HG03095 (cell line): ENCODE measurements around the gene NKD2.
"Not testable (repeated sequence)": the region's sequence is repeated elsewhere in the genome, so short reads cannot be mapped to it uniquely, and the experiment has no call there.

ENCODE experiments used
- ATAC-seq: cut with Tn5 transposase; IDR thresholded peaks from one replicate; pipeline ENCODE4 v1.9.1; 2021; ENCODE audit warnings: moderate library complexity; ENCODE audit not compliant: unreplicated experiment

Gene NKD2

DNA sequence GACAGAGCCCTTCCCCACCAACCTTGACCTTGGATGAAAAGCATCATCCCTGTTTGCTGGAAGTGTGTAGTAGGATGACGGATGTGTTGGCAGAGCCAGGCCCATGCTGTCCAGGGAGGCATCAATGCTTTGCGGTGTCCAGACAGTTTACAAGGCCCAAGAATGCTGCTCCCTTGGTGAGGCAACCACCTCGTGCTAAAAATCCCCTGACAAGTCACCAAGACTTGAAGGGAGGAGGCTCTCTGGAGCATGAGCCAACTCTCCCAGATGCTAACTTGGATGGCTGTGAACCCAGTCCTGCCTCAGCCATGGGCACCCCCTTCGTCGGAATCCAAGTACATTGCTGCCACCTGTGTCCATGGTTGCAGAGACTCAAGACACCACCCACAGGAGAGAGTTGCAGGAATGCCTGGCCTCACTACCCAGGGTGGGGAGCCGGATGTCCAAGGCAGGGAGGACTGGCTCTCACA lies 9.5 kb upstream of the NKD2 start:
- ATAC-seq, result no peak

DNA sequence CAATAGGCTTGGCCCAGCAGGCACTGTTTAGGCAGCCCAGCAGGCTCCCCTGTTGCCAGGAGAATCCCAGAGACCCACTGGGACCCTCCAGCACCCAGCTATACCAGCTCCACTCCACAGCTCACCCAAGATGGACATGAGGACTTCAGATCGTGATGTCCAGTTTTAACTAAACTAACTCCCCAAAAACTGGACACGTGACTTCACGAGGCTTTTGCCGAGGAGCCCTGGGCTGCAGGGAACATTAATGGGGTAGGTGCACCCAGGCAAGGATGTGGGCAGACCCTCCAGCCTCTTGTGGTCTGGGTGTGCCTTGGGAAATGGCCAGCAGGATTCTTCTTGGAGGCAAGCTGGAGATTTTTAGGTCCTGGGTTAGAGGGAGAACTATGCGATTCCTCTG lies 8.9 kb upstream of the NKD2 start:
- ATAC-seq, result no peak

DNA sequence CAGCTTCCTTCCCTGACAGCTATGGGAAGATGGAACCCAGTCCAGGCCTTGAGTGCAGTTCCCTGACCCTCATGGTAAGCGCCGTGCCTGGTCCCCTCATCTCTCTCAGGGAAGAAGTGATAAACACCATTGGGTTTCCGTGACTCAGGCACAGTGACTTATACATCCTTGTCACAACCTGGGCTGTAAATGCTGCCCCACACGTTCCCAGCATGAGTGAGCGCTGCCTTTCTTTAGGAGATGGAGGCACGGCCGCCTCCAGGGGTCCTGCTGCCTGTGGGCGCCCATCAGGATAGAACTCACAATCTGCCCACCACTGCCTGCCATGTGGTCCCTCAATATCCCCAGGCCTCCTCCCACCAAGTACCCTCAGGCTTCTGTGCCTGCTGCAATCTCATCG lies 8.3 kb upstream of the NKD2 start:
- no peak for ATAC-seq

DNA sequence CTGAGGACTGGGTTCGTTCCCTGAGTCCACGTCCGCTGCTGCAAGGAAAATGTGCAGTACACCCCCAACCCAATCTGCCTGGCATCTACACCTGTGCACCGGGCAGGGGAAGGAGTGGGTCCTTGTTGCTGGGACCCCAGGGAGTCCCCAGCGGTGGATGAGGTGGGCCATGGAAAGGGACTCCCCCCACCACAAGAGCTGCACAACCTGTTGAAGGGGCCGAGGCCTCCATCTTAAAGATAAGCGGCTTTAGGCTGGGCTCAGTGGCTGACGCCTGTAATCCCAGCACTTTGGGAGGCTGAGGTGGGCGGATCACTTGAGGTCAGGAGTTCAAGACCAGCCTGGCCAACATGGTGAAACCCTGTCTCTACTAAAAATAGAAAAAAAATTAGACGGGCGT lies 7.8 kb upstream of the NKD2 start:
- not testable (repeated sequence) for ATAC-seq

DNA sequence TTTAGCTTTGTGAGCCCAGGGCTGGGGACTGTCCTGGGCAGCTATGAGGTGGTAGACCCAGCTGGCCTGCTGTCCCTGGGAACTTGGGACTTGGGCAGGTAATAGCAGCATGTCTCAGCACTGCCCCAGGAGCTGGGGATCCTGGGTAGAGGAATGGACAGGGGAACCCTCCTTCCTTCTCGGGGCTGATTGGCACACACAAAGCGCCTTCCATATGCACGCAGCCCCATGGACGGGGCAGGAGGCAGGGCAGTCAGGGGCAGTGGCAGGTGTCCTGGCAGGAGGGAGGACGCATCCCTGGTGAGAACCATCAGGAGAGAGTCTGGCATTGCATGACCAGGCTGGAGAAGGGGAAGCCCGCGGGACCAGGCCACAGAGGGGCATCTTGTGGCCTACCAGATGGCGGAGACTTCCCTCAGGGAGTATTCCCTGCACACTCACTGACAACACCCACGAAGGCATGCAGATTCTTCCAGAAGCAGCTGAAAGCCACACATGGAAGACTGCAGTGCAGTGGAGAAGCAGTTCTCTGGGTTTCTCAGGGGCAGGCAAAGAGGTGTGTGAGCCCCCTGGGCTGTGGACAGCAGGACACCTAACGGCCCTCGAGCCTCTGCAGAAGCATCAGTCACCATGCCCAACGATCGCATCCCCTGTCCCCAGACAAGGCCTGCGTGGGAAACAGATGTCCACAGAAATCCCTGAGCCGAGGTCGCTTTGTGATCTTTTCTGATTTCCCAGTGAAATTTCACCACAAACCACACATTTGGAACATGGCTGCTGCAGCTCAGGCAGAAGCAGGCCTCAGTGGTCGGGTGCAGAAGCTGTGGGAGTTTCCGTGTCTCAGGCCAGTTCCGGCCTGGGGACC lies 7.0 kb upstream of the NKD2 start:
- no peak for ATAC-seq

DNA sequence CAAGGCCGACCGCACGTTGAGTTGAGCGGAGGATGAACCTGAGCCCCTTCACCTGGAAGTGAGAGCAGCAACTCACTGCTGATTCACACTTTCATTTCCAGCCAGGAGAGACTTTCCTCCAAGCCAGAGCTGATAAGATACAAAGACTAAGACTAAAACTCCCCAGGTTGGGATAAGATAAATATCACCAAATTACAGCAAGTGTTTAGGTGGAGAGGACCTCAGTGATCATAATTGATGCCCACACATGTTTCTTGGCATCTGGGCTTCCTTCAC lies 6.4 kb upstream of the NKD2 start:
- ATAC-seq, result no peak

DNA sequence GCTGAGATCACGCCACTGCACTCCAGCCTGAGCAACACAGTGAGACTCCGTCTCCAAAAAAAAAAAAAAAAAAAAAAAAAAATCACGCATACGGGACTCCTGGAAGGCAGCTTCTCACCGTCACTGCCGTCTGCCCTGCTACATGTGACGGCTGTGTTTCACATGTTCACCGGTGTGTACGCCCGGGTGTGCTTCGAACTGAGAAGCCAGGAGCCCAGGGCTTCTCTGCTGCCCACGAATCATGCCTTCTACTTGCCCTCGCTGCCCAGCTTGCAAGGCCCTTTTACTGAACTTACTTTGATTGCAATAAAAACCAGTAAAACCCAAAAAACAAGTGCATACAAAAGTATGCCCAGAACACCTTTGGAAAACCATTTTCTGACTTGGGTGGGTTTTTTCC lies 5.8 kb upstream of the NKD2 start:
- ATAC-seq, result no peak

DNA sequence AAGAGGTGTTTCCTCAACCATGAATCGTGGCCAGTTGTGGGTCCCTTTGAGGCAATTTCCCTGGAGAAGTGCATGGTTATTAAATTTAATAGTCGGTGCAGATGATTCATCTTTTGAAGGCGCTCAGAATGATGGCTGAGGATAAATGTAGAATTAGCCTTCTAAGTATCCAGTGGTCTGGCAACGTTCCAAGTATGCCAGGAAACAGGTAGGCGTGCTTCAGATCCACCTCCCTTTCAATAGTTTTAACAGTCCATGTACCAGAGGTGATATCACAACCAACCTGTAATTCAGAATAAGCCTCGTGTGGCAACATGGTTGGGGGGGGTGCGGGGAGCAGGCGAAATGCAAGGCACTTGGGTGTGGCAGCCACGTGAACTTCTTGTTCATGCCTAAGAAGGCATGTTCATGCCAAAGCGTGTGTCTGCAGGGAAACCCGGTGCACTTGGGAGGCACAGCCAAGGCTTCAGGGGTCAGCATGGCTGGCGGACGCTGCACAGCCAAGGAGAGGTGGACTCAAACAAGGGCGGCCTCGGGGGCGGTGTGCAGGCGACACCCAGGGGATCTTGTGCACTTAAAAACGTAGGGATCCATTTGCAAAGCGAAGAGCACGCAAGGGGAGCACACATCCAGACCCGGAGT lies 5.2 kb upstream of the NKD2 start:
- ATAC-seq, result no peak

DNA sequence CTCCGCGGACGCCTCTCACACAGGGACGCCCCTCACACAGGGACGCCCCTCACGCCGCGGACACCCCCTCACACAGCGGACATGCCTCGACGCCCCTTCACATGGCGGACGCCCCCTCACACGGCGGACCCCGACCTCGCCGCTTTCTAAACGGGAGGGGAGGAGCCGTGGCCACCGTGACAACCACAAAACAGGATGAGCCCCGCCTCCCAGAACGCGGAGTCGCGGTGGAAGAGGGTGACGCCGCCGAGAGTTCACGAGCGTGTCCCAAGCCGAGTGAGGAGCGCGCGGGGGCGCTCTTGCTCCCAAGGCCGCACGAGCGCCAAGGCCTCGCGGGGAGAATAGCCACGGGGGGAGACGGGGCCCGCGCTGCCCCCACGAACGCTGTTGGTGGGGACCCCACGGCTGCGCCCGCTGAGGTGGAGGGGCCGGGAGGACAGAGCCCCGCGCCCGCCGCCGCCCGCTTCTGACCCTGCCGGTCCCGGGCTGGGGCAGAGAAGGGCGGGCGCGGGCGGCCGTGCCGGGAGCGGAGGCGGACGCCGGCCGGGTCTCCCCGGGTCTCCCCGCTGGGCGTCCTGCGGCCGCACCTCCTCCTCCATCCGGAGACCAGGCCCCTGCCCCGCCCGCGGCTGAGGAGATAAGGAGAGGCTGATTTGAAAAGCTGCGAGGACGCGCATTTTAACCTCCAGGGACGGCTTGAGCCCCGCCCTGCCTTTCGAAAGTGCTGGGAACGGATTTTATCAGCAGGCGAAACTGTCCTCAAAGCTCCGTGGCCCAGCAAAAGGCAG lies 3.9 kb upstream of the NKD2 start:
- no peak for ATAC-seq

DNA sequence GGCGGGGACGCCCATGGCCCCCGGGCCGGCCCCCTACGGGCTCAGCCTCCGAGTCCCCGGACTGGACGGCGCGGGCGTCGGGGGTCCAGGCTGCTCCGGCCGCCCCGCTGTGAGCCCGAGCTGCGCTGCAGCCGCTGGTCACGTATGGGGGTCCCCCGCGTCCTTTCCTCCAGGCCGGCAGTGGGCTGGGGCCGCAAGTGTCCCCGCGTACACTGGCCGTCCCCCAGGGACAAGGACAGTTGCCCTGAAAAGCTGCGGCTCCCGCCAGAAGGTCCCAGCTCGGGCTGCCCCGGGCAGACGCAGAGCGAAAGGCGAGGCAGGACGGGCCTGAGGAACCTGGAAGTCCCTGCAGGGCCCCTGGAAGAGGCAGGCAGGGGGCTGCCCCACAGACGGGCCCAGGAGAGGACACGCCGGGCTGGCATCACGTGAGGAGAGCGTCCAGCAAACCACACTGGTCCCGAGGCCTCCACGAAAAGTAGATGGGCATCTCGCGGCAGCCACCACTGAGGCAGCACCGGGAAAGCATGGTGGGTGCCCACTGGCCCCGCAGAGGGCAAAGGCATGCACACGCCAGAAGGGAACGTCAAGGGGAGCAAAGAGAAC lies 3.3 kb upstream of the NKD2 start:
- no peak for ATAC-seq

DNA sequence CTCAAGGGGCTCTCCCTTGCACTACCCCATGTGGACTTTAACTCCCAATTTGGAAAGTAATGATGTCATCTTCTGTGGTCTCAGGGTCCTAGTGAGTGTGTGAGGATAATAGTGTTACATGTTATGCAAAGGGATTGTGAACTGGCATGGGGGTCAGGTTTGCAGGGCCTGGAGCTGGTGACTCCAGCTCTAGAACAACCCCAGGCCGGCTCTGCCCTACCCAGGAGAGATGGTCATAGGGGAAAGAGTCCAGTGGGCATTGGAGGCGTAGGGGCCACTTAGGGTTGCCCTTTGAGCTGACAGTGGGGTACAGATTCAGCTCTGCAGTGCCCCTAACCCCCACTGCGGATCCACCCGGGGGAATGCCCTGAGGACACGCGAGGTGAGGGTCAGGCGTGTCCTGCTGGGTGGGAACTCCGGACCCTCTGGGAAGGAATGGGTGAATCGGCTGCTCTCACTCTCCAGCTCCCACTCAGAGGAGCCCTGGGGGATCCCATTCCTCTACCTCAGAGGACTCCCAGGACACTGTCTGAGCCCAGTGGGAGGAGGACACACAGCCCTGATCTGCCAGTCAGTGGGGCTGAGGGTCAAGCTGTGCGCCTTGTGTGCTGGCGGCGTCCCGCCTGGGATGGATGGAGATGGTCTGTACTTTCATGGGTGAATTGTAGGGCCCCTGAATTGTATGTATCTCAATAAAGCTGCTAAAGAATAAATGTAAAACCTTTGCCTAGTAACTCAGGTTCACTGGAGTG lies 2.5 kb upstream of the NKD2 start:
- no peak for ATAC-seq

DNA sequence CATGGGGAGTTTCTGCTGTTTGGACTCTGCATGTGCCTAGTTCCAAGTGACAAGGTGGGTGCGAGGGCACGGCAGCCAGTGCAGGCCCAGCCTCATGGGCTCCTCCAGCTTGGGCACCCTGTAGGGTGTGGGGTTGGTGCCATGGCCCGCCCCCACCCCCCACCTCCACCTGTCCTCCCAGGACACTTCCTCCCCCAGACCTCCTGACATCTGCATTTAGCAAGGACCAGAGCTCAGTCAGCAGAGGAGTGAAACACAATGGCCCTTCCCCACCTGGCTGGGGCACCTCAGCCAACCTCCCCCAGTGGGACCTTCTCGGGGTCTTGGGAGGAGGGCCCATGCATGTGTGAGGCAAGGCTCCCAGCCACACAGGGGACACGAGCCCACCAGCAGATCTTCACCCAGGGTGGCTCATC lies 1.9 kb upstream of the NKD2 start:
- no peak for ATAC-seq

DNA sequence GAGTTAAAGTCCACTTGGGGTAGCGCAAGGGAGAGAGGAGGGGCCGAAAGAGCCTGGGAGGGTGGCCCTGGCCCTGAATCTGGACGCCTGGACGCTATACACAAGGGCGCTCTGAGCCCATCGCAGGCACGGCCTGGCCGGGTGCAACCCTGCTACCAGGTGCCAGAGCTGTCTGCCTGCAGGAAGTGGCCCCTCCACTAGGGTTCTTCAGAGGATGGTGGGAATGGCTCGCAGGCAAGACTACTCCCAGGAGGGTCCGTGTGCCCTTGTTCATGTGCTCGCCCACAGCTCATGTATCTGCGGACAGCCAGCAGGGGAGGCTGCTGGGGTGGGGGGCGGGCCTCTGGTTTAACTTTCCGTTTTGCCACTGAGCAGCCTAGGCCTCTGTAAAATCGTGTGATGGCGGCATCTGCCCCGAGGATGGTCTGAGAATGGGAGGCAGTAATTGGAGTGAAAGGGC lies 1.4 kb upstream of the NKD2 start:
- no peak for ATAC-seq

DNA sequence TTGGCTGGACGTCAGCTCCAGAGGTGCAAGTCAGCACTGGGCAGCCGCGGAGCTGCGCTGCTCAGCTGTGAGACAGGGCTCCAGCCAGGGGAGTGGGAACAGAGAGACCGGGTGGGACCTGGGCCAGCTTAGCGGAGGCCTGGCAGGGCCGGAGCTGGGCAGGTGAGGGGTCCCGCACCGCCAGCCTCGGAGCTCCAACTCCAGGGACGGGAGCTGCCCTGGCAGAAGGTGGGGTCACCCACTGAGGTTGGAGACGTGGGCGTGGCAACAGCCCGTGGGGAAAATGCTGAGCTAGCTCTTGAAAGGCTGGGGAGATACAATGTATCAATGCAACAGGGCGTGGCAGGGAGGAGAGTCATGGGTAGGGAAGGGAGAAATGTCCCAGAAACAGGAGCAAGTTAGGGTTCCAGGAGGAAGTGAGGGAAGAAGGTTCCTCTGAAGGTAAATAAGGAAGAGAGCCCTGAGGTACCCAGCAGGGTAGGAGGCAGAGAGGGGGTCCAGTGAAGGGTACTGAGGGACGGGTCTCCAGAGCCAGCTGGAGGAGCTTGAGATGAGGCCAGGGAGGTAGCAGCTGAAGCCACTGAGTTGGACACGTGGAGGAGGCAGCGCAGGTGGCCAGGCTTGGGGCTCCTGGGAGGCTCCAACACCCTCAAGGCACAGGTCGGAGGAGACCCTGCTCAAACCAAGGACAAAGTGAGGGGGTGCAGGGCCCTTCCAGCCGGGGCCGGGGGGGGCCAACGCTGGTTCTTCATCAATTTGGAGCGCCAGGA lies 736 bp upstream of the NKD2 start:
- ATAC-seq, result no peak

DNA sequence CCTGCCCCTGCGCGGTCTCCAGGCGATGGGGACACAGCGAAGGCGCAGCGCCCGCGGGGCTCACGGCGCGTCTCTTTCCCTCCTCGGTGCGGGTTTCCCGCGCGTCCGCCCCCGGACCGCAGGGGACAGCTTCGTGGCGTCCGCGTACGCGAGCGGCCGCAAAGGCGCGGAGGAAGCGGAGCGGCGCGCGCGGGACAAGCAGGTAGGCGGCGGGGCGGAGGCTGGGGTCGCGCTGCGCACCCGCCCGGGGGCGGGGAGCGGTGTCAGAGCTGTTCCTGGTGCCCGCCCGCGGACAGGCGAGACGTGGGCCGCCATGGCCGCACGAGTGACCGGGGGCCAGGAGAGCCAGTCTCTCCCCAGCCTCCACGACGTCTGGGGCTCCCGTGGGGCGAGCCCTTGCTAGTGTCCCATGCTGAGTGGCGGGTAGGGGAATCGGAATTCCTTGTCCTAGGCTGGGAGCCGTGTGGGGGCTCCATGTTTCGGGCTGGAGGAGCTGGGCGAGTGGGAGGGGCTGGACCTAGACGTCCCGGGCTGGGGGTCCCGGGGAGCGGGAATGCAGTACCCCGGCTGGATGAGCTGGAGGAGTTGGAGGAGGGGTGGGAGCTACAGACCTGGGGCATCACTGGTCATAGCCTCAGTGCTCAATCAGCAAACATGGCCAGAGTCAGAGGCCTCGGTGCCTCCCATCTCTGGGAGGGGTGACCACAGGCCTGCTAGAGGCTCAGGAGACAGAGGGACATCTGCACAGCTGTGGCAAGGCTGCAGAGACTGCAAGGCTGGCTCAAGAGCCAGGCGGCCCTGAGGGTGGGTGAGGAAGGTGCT lies 968 bp downstream of the NKD2 start:
- no peak for ATAC-seq

DNA sequence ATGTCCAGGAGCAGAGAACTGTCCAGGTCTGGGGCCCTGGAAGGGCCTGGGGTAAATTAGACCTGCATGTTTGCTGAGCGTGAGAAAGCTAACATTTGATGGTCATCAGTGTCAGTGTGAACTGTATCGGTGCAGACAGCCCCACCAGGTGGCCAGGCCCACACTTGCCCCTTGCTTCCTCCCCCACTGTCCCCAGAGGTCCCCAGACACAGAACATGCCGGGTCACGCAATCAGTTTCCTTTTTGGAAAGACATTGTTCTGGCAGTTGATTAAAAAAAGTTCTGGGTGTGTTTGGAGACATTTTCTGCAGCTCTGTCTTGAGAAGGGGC lies 1.5 kb downstream of the NKD2 start:
- no peak for ATAC-seq

DNA sequence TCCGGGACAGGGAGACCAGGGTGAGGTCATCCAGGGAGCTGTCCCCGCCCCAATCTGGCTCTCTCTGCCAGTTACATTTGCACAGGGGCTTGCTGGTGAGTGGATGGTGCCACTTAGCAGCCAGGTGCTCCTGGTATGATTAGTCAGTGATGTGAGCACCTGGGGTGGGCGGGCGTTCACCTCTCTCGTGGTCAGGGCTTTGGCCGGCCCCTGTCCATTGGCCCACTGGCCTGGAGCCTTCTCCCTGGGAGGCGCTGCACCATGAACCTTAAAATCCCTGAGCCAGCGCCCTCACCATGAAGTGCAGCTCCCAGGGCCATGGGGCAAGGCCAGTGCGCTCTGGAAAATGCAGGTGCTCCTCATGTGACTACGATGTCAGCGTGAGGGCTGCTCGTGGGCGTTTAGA lies 2.0 kb downstream of the NKD2 start:
- no peak for ATAC-seq

DNA sequence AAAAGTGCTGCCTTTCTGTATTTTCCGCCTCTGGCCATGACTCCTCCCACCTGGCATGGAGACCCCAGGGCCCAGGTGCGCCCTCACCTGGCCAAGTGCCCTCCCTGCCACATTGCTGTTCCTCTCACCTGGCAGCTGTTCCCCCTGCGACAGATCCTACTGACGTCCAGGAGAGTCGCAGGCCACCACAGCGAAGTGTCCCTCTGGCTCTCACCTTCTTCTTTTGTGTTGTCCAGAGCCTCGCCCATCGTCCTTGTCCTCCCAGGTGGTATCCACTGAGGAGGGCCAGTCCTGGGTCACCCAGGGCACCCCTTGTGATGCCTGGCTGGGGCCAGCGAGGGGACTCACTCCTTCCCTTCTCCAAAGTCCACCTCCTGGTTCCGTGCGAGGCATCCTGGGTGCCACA lies 2.6 kb downstream of the NKD2 start:
- ATAC-seq, result no peak

DNA sequence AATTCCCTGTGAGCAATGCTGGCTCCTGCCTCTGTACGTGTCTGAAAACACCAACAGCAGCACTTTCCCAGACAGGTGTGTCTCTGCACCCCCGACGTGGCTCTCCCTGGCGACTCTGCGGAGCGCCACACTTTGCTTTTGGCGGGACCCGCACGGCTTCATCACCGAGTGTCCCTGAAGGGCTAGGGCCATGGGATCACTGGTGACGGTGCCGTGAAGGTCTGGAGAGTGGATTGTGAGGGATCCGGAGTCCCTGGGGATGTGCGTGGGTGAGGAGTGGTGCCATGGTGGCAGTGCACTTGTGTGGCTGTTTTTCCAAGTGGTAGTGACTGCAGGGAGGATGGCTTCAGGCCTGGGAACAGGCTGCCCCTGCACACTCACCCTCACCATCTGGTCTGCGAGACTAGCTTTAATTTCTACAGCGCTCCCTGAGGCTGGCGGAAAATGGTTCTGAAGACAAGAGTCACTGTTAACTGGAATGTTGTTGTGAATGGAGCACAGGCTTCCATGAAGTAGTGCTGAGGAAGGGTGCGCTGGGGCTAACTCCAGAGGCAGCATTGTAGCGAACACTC lies 3.2 kb downstream of the NKD2 start:
- no peak for ATAC-seq
